ENCODE results near the gene TAC3. TPM values are rescaled to one million over a fixed set of nuclear protein-coding genes. Genes with fewer than 3 reads are reported as not detected.
"Not testable (repeated sequence)": the region's sequence is repeated elsewhere in the genome, so short reads cannot be mapped to it uniquely, and the experiment has no call there.

Gene TAC3
- total RNA-seq, 1 donor from 2014 or later = not detected

GRCh38 chr12:57037264-57037663 lies 20.9 kb upstream of the TAC3 start:
- no peak for DNase-seq (ENCODE audit: low read depth in 2 of 2)

DNA sequence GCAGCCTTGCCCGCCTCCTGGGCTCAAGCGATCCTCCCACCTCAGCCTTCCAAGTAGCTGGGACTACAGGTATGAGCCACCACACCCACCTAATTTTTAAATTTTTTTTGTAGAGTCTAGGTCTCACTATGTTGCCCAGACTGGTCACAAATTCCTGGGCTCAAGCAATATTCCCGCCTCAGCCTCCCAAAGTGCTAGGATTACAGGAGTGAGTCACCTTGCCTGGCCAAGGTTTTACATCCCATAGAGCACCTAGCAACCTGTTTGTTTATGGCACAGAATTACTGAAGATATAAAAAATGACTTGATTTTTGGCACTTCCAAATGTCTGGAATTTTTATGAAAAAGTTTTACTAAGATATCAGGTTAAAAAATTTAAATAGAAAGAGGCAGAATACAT lies 17.1 kb upstream of the TAC3 start:
- DNase-seq (ENCODE audit: low read depth in 2 of 2) = no peak

GRCh38 chr12:57031789-57032188 lies 15.5 kb upstream of the TAC3 start:
- DNase-seq (ENCODE audit: low read depth in 2 of 2) = no peak

- peak in 1 of 2 donors; percentile 12 for DNase-seq (ENCODE audit: low read depth in 2 of 2)
Measured at GRCh38 chr12:57031138-57031725, 14.9 kb upstream of the TAC3 start.

DNA sequence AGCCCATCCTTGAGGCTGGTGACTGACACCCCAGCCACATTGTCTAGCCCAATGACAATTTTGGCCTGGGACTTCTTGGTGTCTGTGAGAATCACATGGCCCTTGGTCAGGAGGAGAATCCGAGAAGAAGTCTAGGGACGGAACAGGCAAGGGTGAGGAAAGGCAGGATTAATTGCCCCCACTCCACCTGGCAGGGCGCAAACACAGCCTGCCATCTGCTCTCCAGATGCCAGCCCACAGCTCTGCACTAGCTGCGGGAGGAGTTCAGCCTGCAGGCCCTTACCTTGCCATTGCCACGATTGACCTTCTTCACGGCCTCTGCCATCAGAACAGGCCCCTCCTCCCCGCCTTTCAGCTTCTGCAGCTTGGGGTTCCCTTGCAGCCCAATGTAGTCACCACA lies 13.1 kb upstream of the TAC3 start:
- no peak for DNase-seq (ENCODE audit: low read depth in 2 of 2)

GRCh38 chr12:57027805-57028153 lies 11.4 kb upstream of the TAC3 start:
- no peak for DNase-seq (ENCODE audit: low read depth in 2 of 2)

DNA sequence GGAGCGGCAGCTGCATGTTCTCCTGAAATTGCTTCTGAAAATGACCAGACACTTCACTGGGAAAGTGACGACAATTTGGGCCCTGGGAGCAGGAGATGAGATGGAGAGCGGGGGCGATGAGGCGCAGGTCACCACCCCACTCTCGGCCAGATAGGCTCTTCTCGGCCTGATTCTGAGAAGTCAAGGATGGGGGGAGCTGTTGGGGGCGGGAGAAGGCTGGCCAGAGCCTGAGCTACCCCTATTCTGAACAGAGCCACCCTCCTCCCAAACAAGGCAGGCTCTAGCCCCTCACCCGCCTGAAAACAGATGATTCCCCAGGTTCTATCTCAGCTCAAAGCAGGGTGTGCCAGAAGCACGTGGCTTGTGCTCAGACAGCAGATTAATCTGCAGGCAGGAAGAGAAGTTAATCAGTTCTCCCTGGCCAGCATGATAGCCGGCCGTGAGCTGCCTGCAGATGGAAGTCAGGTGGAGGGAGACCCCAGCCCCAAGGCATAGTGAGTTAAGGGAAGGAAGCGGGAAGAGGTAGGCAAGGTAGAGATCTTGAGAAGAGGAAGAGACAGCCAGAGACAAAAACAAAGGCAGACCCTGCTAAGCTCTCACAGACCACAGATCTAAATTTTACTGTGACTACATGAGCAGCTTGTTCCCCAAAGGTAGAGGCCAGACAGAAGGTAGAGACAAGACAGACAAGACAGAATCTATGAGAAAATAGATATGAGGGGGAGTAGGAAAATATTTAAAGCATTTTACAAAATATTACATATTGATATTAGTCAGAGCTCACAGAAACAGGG lies 10.9 kb upstream of the TAC3 start:
- no peak for DNase-seq (ENCODE audit: low read depth in 2 of 2)

- no peak for DNase-seq (ENCODE audit: low read depth in 2 of 2)
Measured at GRCh38 chr12:57025196-57025595, 8.9 kb upstream of the TAC3 start.

DNA sequence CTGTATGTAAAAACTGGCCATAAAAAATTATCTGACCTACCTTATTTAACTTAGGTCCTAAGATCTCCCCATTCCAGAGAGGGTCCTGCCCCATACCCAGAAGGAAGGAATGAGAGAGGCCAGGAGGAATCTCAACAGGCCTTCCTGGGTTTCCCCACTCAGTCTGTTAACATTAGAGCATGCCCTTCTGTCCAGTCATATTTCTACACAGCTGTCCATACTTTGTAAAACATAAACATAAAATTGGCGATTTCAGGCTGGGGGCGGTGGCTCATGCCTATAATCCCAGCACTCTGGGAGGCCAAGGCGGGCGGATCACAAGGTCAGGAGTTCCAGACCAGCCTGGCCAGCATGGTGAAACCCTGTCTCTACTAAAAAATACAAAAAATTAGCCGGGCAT lies 6.0 kb upstream of the TAC3 start:
- not testable (repeated sequence) for DNase-seq (ENCODE audit: low read depth in 2 of 2)

GRCh38 chr12:57019983-57020719 lies 3.8 kb upstream of the TAC3 start:
- no peak for DNase-seq (ENCODE audit: low read depth in 2 of 2)

GRCh38 chr12:57018906-57019305 lies 2.6 kb upstream of the TAC3 start:
- DNase-seq (ENCODE audit: low read depth in 2 of 2) = peak; percentile 34 to 45

DNA sequence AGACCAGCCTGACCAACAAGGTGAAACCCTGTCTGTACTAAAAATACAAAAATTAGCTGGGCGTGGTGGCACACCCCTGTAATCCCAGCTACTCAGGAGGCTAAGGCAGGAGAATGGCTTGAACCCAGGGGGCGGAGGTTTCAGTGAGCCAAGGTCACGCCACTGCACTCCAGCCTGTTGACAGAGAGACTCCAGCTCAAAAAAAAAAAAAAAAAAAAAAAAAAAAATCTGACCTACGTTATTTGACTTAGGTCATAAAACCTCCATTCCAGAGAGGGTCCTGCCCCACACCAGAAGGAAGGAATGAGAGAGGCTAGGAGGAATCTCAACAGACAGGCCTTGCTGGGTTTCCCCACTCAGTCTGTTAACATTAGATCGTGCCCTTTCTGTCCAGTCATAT lies 2.0 kb upstream of the TAC3 start:
- DNase-seq (ENCODE audit: low read depth in 2 of 2) = not testable (repeated sequence)

GRCh38 chr12:57012600-57013465 lies 3.5 kb downstream of the TAC3 start:
- DNase-seq (ENCODE audit: low read depth in 2 of 2) = no peak

- no peak for DNase-seq (ENCODE audit: low read depth in 2 of 2)
Measured at GRCh38 chr12:57011438-57012424, 4.6 kb downstream of the TAC3 start.

DNA sequence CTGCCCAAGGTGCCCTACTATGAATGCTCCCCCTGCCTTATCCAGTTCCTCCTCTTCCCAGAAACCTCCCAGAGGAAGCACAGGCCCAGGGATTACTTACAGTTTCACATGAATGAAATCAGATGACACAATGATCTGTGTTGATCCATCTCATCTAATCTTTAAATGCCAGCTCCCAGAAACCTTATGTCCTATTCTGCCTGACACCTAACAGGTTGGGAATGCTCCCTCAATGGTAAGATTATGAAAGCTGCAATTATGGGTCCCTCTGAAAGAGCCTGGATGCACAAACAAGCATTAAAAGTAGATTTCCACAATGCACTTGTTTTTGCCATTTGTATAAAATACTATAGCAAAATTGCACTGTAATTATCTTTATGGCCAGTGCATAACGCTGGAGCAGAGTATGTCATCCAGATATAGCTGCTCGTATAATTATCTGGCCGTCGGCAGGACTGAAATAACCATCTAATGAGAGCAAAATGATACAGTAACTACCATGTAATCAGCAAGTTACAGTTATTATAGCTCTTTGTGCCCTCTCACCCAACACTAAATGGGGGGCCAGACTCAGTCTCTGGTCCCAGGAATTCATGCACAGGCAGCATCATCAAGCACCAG lies 5.6 kb downstream of the TAC3 start:
- no peak for DNase-seq (ENCODE audit: low read depth in 2 of 2)

DNA sequence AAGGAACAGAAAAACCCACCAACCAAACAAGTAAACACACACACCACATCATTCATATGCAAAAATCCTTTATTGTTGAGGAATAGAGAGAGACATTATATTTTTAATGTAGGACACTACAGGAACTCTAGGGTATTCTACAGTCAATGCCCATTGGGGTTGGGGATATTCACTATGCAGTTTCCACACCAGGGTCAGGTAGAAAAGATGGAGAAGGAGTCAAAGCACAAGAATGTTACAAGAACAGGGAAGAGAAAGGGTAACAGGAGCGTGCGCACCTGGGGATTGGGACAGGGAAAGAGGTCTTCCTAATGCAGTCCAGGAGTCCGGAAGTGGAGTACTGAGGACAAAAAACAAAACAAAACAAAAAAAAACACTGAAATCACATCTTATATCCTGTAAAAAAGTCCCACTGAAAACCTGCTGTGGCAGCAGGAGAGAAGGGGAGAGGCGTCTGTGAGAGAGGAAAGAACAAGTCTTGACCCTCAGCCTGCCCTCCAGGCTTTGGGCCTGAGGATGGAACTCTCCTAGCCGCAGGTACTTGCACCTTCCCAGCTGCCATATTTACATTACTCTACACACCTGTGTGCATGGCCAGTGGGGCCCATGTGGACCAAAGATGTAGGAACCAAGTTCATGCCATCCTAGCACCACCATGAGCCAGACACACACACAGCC lies 6.2 kb downstream of the TAC3 start:
- DNase-seq (ENCODE audit: low read depth in 2 of 2) = no peak

GRCh38 chr12:57008178-57008577 lies 8.2 kb downstream of the TAC3 start:
- peak; percentile 65 to 66 for DNase-seq (ENCODE audit: low read depth in 2 of 2)

- no peak for DNase-seq (ENCODE audit: low read depth in 2 of 2)
Measured at GRCh38 chr12:57006809-57007475, 9.4 kb downstream of the TAC3 start.
